ENCODE measurements around the gene TMEM218. TPM values are rescaled to one million over a fixed set of nuclear protein-coding genes. Genes with fewer than 3 reads are reported as not detected.

The TMEM218 gene
- total and polyA plus RNA-seq, 2 donors (not counting 1 experiment from before 2014, with no cell fraction given), result 20.7 to 31.7 TPM

DNA sequence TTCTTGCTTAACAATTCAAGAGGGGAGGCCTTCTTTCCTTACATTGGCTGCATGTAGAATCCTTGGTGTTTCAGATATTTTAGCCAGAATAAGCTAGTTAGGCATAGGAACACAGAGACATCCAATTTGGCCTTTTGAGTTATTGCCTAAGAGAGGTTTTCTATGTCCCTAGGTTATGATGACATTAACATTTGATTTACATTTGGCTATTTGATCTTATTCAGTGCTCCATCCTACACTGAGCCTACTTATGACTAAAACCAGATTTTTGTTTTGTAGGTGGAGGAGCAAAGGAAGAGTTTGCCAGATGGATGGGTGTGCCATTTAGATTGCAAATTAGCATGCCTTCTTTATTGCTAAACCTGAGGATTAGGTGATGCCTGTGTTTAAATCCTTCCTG, 59.4 kb downstream of the TMEM218 start:
- POLR2A ChIA-PET, result no interaction called here
- H3K9ac ChIP-seq (ENCODE audit: low read length), result no peak overlapping the region

DNA sequence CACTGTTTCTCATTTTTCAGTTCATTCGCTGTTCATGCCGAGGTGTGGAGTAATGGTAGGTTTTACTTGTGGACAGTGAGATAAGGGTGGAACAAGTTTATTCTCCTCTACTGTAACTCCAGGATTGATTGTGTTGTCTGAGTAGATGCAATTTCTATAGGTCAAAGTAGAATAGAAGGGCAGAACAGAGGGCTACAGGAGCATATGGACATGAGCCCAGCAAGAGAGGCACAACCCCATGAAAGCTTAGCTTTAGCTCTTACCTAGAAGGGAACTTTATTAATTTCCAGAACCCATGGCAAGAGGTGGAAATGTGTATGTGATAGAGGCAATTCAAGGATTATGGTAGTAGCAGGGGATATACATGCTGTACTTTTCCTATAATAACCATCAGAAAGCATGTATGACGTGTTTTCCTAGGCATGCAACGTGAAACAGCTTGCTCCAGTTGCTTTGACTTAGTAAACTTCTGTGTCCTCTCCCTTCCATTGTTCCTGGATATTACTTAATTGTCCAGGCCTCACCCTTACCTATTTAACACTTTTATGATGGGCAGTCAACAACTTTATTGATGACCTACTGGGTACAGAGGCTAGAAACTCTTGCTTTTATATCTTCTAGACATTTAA, 62.1 kb downstream of the TMEM218 start:
- intact Hi-C loops (cut with micrococcal nuclease), result no loop called here
- ATAC-seq (ENCODE audit: low read depth) (no peak), DNase-seq (no peak)
- no peaks in the 10 kb centered on the region for H3K4me1 Mint-ChIP-seq
- H3K4me1 ChIP-seq (ENCODE audit: control insufficient read depth in 2 of 2, insufficient read depth in 2 of 2, low read length in 2 of 2), result no peaks in the 10 kb centered on the region
- no peaks in the 10 kb centered on the region for H3K9me3 Mint-ChIP-seq (ENCODE audit: insufficient read depth)
- WGBS (ENCODE audit: insufficient coverage), result 94% methylated on average over 2 of the region's 4 CpGs
- H3K27me3 ChIP-seq (replicated peaks in 1 of 4; ENCODE audit: control extremely low read depth in 1 of 4, control insufficient read depth in 3 of 4, insufficient read depth in 4 of 4, low read length in 3 of 4), result no peaks in the 10 kb centered on the region
- H3K4me3 Mint-ChIP-seq, result no peak overlapping the region
- no peak overlapping the region for H3K27ac Mint-ChIP-seq
- H2AFZ ChIP-seq (ENCODE audit: insufficient read depth, low read depth, low read length, poor library complexity, severe bottlenecking), result no peak overlapping the region
- no peaks in the 10 kb centered on the region for H4K20me1 ChIP-seq (ENCODE audit: control insufficient read depth, insufficient read depth, low read length, poor library complexity, severe bottlenecking)
- ChIA-PET POLR2A (no interaction called here), CTCF (no interaction called here)
- H3K4me3 ChIP-seq (ENCODE audit: control extremely low read depth in 1 of 5, extremely low read depth in 1 of 5, insufficient read depth in 1 of 5, low read depth in 2 of 5, low read length in 4 of 5), result no peak overlapping the region
- H3K9ac ChIP-seq (ENCODE audit: low read length), result no peak overlapping the region
- no peak overlapping the region for H3K27ac ChIP-seq (ENCODE audit: low read length in 2 of 2)
- no peaks in the 10 kb centered on the region for H3K36me3 ChIP-seq (replicated peaks in 1 of 2; ENCODE audit: control extremely low read depth in 1 of 2, control insufficient read depth in 1 of 2, extremely low read depth in 1 of 2, insufficient read depth in 2 of 2, low read length in 1 of 2)
- no peaks in the 10 kb centered on the region for H3K27me3 Mint-ChIP-seq
- H3K79me2 ChIP-seq (ENCODE audit: control insufficient read depth, insufficient read depth, low read length), result no peaks in the 10 kb centered on the region
- H3K4me2 ChIP-seq (replicated peaks; ENCODE audit: low read depth, low read length, poor library complexity, severe bottlenecking), result no peak overlapping the region
- peaks cover 0 to 2% (median 1%) of the 10 kb centered on the region in 3 donors for H3K9me3 ChIP-seq (ENCODE audit: control extremely low read depth in 1 of 3, control insufficient read depth in 2 of 3, insufficient read depth in 1 of 3, low read length in 2 of 3)
- TF ChIP-seq CTCF (IDR thresholded peaks at IDR 0.05), result no peak
- TF ChIP-seq EZH2 (IDR thresholded peaks at IDR 0.05; ENCODE audit: borderline replicate concordance, insufficient read depth, low read depth, low read length, poor library complexity, severe bottlenecking), result no peak

More for the DNA sequence above, 59.4 kb downstream of the TMEM218 start:
- H3K4me3 ChIP-seq (ENCODE audit: control extremely low read depth in 1 of 5, extremely low read depth in 1 of 5, insufficient read depth in 1 of 5, low read depth in 2 of 5, low read length in 4 of 5), result no peak overlapping the region
- H3K4me3 Mint-ChIP-seq, result no peak overlapping the region
- DNase-seq (no peak), ATAC-seq (ENCODE audit: low read depth) (no peak)
- H3K36me3 ChIP-seq (replicated peaks in 1 of 2; ENCODE audit: control extremely low read depth in 1 of 2, control insufficient read depth in 1 of 2, extremely low read depth in 1 of 2, insufficient read depth in 2 of 2, low read length in 1 of 2), result no peaks in the 10 kb centered on the region
- H3K4me2 ChIP-seq (replicated peaks; ENCODE audit: low read depth, low read length, poor library complexity, severe bottlenecking), result no peak overlapping the region
- no peak overlapping the region for H2AFZ ChIP-seq (ENCODE audit: insufficient read depth, low read depth, low read length, poor library complexity, severe bottlenecking)
- H3K4me1 Mint-ChIP-seq, result no peaks in the 10 kb centered on the region
- no peaks in the 10 kb centered on the region for H3K9me3 ChIP-seq (ENCODE audit: control extremely low read depth in 1 of 3, control insufficient read depth in 2 of 3, insufficient read depth in 1 of 3, low read length in 2 of 3)
- no peak overlapping the region for H3K27ac ChIP-seq (ENCODE audit: low read length in 2 of 2)
- TF ChIP-seq CTCF (IDR thresholded peaks at IDR 0.05), result no peak
- H3K27ac Mint-ChIP-seq, result no peak overlapping the region
- H3K27me3 ChIP-seq (replicated peaks in 1 of 4; ENCODE audit: control extremely low read depth in 1 of 4, control insufficient read depth in 3 of 4, insufficient read depth in 4 of 4, low read length in 3 of 4), result no peaks in the 10 kb centered on the region
- CTCF ChIA-PET, result interaction anchor here (1.1 kb wide), 1 partner anchor 88 kb away, joined by 3 read pairs; no protein-coding TSS in a partner anchor
- no peaks in the 10 kb centered on the region for H4K20me1 ChIP-seq (ENCODE audit: control insufficient read depth, insufficient read depth, low read length, poor library complexity, severe bottlenecking)
- H3K4me1 ChIP-seq (ENCODE audit: control insufficient read depth in 2 of 2, insufficient read depth in 2 of 2, low read length in 2 of 2), result no peaks in the 10 kb centered on the region
- no peaks in the 10 kb centered on the region for H3K79me2 ChIP-seq (ENCODE audit: control insufficient read depth, insufficient read depth, low read length)
- no peaks in the 10 kb centered on the region for H3K9me3 Mint-ChIP-seq (ENCODE audit: insufficient read depth)
- no peaks in the 10 kb centered on the region for H3K27me3 Mint-ChIP-seq
- intact Hi-C loops (cut with micrococcal nuclease), result no loop called here

Other genes starting within 250 kb of the TMEM218 start
- 0.90 and 1.0 TPM in 2 replicates for gene ROBO3, start 246.2 kb downstream of the TMEM218 start, total RNA-seq
- gene ROBO3, start 246.2 kb downstream of the TMEM218 start, polyA plus RNA-seq, result 4.0 and 7.4 TPM in 2 replicates
- not detected in 2 replicates for gene ROBO4, start 213.8 kb downstream of the TMEM218 start, total RNA-seq
- not detected in 2 replicates for gene ROBO4, start 213.8 kb downstream of the TMEM218 start, polyA plus RNA-seq
- gene HEPN1, start 192.4 kb downstream of the TMEM218 start, total RNA-seq, result not detected in 2 replicates
- gene HEPN1, start 192.4 kb downstream of the TMEM218 start, polyA plus RNA-seq, result not detected in 2 replicates
- gene HEPACAM, start 175.6 kb downstream of the TMEM218 start, total RNA-seq, result not detected in 2 replicates
- not detected in 2 replicates for gene HEPACAM, start 175.6 kb downstream of the TMEM218 start, polyA plus RNA-seq
- gene CCDC15, start 157.4 kb downstream of the TMEM218 start, total RNA-seq, result 1.8 TPM in 2 replicates
- gene CCDC15, start 157.4 kb downstream of the TMEM218 start, polyA plus RNA-seq, result 0.29 and 0.31 TPM in 2 replicates
- gene SLC37A2, start 48.3 kb downstream of the TMEM218 start, total RNA-seq, result 27.0 and 27.1 TPM in 2 replicates
- 4.1 and 7.6 TPM in 2 replicates for gene SLC37A2, start 48.3 kb downstream of the TMEM218 start, polyA plus RNA-seq
- gene PKNOX2, start 53.1 kb upstream of the TMEM218 start, total RNA-seq, result not detected in 2 replicates
- not detected in 2 replicates for gene PKNOX2, start 53.1 kb upstream of the TMEM218 start, polyA plus RNA-seq

Data from B cell (primary cell).